SK-N-SH (cell line): ENCODE measurements around the gene RPS6KC1. TPM values are rescaled to one million over a fixed set of nuclear protein-coding genes. Genes with fewer than 3 reads are reported as not detected.

ENCODE experiments used
- CTCF ChIA-PET: fragments of 300-600, 350-600 bp; formaldehyde crosslinking; extraction: SDS; loops from one replicate; lab custom pipeline; 2021; lab: Yijun Ruan, JAX
- POLR2A ChIA-PET: fragments of 350-600 bp; sonication (Branson Sonifier 250); formaldehyde crosslinking; extraction: SDS; loops from one replicate; lab custom pipeline; 2020; ENCODE audit warnings: antibody characterized with exemption, inconsistent platforms; lab: Yijun Ruan, JAX
- DNase-seq: peaks from one replicate; pipeline ENCODE4 v3.0.0; 2012
- H2AFZ ChIP-seq: fragments of 200-600 bp; sonication (generic); 2 replicates; pipeline ENCODE4 v1.8.1; 2016; ENCODE audit warnings: antibody characterized with exemption, mild to moderate bottlenecking, low read depth
- H3F3A ChIP-seq: fragments of 200-600 bp; sonication (generic); replicated peaks from 2 replicates; pipeline ENCODE3; 2016; ENCODE audit warnings: antibody characterized with exemption, mild to moderate bottlenecking; ENCODE audit not compliant: insufficient read depth
- H3K27ac ChIP-seq, 2 experiments: fragments of 200-500 bp in 1 of 2; fragments of 200-600 bp in 1 of 2; sonication (Bioruptor generic) in 1 of 2; sonication (generic), shearing (Covaris generic) in 1 of 2; 2 replicates each; pipeline versions ENCODE4 v1.5.1 to v1.6.1; 2014 to 2016; ENCODE audit warnings: low read depth in 2 of 2, inconsistent platforms in 1 of 2, low read length in 1 of 2, mild to moderate bottlenecking in 1 of 2, mixed read lengths in 1 of 2
- H3K27me3 ChIP-seq: fragments of 200-600 bp; sonication (generic), shearing (Covaris generic); 2 replicates; pipeline ENCODE4 v1.6.1; 2016; ENCODE audit warnings: mixed run types; ENCODE audit not compliant: insufficient read depth
- H3K36me3 ChIP-seq, 2 experiments: fragments of 200-500 bp in 1 of 2; fragments of 200-600 bp in 1 of 2; sonication (Bioruptor generic) in 1 of 2; sonication (generic) in 1 of 2; replicated peaks in 1 of 2; 2 replicates each; pipeline versions ENCODE3 to v1.5.1; 2014 to 2016; ENCODE audit warnings: low read length in 1 of 2, mild to moderate bottlenecking in 1 of 2; ENCODE audit not compliant: insufficient read depth in 2 of 2, control insufficient read depth in 1 of 2
- H3K4me1 ChIP-seq, 2 experiments: fragments of 200-500 bp in 1 of 2; fragments of 200-600 bp in 1 of 2; sonication (Bioruptor generic) in 1 of 2; sonication (generic), shearing (Covaris generic) in 1 of 2; 2 replicates each; pipeline versions ENCODE4 v1.5.1 to v1.6.1; 2014 to 2016; ENCODE audit warnings: low read depth in 1 of 2, low read length in 1 of 2, mixed run types in 1 of 2; ENCODE audit not compliant: insufficient read depth in 2 of 2, control insufficient read depth in 1 of 2
- H3K4me2 ChIP-seq: fragments of 200-600 bp; sonication (generic), shearing (Covaris generic); 2 replicates; pipeline ENCODE4 v1.6.1; 2017; ENCODE audit warnings: mixed run types
- H3K4me3 ChIP-seq, 2 experiments: fragments of 200-500 bp in 1 of 2; fragments of 200-600 bp in 1 of 2; sonication (Bioruptor generic) in 1 of 2; sonication (generic), shearing (Covaris generic) in 1 of 2; 2 replicates each; pipeline versions ENCODE4 v1.5.1 to v1.8.1; 2014 to 2016; ENCODE audit warnings: low read depth in 2 of 2, inconsistent platforms in 1 of 2, low read length in 1 of 2, mild to moderate bottlenecking in 1 of 2, mixed read lengths in 1 of 2, moderate library complexity in 1 of 2
- H3K79me2 ChIP-seq: fragments of 200-600 bp; sonication (generic); 2 replicates; pipeline ENCODE4 v1.8.1; 2017; ENCODE audit warnings: mild to moderate bottlenecking; ENCODE audit not compliant: insufficient read depth
- H3K9ac ChIP-seq: fragments of 200-600 bp; sonication (generic); 2 replicates; pipeline ENCODE4 v1.6.1; 2017; ENCODE audit warnings: mixed run types
- H3K9me2 ChIP-seq: fragments of 200-600 bp; sonication (generic); 2 replicates; pipeline ENCODE4 v1.6.1; 2017; ENCODE audit warnings: mixed run types
- H3K9me3 ChIP-seq: fragments of 200-600 bp; sonication (generic); 2 replicates; pipeline ENCODE4 v1.6.1; 2017; ENCODE audit warnings: mixed run types, mild to moderate bottlenecking, moderate library complexity
- H4K20me1 ChIP-seq: fragments of 200-600 bp; sonication (generic); 2 replicates; pipeline ENCODE4 v1.6.1; 2017; ENCODE audit warnings: mild to moderate bottlenecking, mixed run types; ENCODE audit not compliant: insufficient read depth
- CHD2 ChIP-seq: fragments of 150-350 bp; IDR thresholded peaks from 2 replicates; pipeline ENCODE4 v1.6.1; 2018; ENCODE audit warnings: low read length; ENCODE audit not compliant: partially characterized antibody
- ELF1 ChIP-seq: IDR thresholded peaks from 2 replicates; pipeline ENCODE4 v1.4.0; 2012
- EZH2phosphoT487 ChIP-seq: fragments of 200-600 bp; sonication (generic); IDR thresholded peaks from 2 replicates; pipeline ENCODE4 v1.6.1; 2017; ENCODE audit warnings: low read depth, mixed run types, mild to moderate bottlenecking, antibody characterized with exemption, moderate library complexity, borderline replicate concordance
- FOXJ3 ChIP-seq: sonication (generic); formaldehyde crosslinking; IDR thresholded peaks from 2 replicates; pipeline ENCODE4 v1.5.1; 2020; ENCODE audit warnings: mild to moderate bottlenecking, missing genetic modification reagents
- GATA2 ChIP-seq: sonication (generic); formaldehyde crosslinking; IDR thresholded peaks from 2 replicates; pipeline ENCODE4 v1.5.0; 2020; ENCODE audit warnings: mild to moderate bottlenecking, missing genetic modification reagents
- MXI1 ChIP-seq: IDR thresholded peaks from 2 replicates; pipeline ENCODE4 v1.6.1; 2012; ENCODE audit warnings: mild to moderate bottlenecking, low read depth, low read length, improper control_type of control experiment
- REST ChIP-seq: IDR thresholded peaks from 2 replicates; pipeline ENCODE4 v1.6.1; 2012; ENCODE audit warnings: mild to moderate bottlenecking, low read depth, low read length, moderate library complexity
- SIN3A ChIP-seq: IDR thresholded peaks from 2 replicates; pipeline ENCODE4 v1.6.1; 2012; ENCODE audit warnings: low read depth, mild to moderate bottlenecking, low read length, moderate library complexity, borderline replicate concordance
- WGBS: methylation state at CpG from one replicate; pipeline ENCODE4 v1.1.6; 2017; ENCODE audit warnings: low lambda C conversion rate; 5-methylcytosine and 5-hydroxymethylcytosine counted together
- polyA plus RNA-seq, 3 experiments: library from polyadenylated mRNA; depleted of rRNA; stranded (reverse); fragments of >200 nt; gene quantifications; 2 replicates each; pipeline ENCODE4 v1.2.3, GENCODE V29; 2012
- TF ChIP-seq, protein P1 (sequence below): fragments of 200-600 bp; sonication (generic); IDR thresholded peaks from 2 replicates; pipeline ENCODE4 v1.6.1; 2017; ENCODE audit warnings: antibody characterized with exemption, mild to moderate bottlenecking, moderate library complexity
- TF ChIP-seq, protein P2 (sequence below): fragments of 150-350 bp; IDR thresholded peaks from 2 replicates; pipeline ENCODE4 v1.6.1; 2016; ENCODE audit warnings: mild to moderate bottlenecking, low read depth, low read length

Gene RPS6KC1
- polyA plus RNA-seq, 1 of the 3 experiments (the other 2 are of a cell fraction): 7.8 TPM

DNA sequence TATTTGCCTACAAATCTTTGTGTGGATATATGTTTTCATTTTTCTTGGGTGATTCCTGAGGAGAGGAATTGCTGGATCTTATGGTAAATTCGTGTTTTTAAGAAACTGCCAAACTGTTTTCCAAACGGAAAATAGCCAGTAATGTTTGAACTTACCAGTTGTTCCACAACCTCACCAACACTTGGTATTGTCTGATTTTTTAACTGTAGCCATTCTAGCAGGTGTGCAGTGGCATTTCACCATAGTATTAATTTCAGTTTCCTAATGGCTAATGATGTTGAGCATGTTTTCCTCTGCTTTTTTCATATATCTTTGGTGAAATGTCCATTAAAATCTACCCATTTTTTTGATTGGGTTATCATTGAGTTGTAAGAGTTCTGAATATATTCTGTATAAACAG lies 56.6 kb downstream of the RPS6KC1 start (continued):
- TF ChIP-seq, protein P1, sequence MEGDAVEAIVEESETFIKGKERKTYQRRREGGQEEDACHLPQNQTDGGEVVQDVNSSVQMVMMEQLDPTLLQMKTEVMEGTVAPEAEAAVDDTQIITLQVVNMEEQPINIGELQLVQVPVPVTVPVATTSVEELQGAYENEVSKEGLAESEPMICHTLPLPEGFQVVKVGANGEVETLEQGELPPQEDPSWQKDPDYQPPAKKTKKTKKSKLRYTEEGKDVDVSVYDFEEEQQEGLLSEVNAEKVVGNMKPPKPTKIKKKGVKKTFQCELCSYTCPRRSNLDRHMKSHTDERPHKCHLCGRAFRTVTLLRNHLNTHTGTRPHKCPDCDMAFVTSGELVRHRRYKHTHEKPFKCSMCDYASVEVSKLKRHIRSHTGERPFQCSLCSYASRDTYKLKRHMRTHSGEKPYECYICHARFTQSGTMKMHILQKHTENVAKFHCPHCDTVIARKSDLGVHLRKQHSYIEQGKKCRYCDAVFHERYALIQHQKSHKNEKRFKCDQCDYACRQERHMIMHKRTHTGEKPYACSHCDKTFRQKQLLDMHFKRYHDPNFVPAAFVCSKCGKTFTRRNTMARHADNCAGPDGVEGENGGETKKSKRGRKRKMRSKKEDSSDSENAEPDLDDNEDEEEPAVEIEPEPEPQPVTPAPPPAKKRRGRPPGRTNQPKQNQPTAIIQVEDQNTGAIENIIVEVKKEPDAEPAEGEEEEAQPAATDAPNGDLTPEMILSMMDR: no peak
- TF ChIP-seq REST: no peak

DNA sequence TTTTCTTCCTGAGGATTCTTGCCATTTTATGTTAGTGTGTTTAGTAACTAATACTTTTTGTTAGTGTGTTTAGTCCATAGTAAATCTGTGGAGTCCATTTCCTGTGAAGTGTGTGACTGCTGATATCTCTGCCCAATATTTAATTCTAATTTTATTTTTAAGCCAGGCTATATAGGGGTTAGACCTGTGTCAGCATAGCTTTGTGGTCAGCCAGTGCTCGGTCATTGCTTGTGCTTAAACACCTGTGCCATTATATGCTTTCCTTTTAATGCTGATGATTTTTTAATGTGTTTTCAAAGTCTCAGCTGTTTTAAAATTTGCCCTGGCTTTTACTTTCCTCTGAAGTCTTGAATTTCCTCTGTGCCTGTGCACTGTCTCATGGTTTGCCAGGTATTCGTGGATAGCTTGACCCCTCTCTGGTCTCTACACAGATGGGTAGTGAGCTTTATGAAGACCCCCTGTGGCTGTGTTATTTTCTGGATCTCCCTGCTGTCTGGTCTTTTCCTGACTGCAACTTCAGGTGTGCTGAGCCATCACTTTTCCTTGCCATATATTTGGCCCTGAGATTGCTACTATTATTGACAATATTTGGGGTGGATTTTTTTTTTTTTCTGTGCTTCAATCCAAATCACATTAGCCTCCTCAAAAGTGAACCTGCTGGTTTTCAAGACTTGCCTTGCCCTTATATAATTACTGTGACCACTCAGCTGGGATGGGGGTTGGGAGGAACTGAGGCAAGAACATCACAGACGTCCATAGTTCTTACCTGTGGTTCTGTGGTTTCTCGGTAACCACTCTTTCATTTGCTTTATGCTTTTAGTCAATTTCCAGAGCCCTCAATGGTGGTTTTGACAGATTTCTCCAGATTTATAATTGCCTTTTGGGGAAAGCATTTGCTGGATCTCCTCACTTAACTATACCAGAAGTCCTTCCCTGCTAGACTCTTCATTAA lies 59.6 kb downstream of the RPS6KC1 start:
- Histone ChIP-seq H4K20me1 (no peaks in the 10 kb centered on the region; the same call in 1 of the 2 replicates), H3K27me3 (no peaks in the 10 kb centered on the region), H3K9ac (no peak overlapping the region), H3K36me3 (peaks cover 6 to 16% of the 10 kb centered on the region in 2 experiments), H3K4me3 (no peak overlapping the region), H3K4me2 (no peak overlapping the region), H3K4me1 (no peaks in the 10 kb centered on the region; a peak in 1 of 4 replicates), H3K9me2 (no peaks in the 10 kb centered on the region), H3K79me2 (peaks cover 40% of the 10 kb centered on the region; the same call in 1 of the 2 replicates), H3K27ac (no peak overlapping the region), H3K9me3 (no peaks in the 10 kb centered on the region), H2AFZ (no peak overlapping the region), H3F3A (no peaks in the 10 kb centered on the region)
- ChIA-PET POLR2A (no interaction called here), CTCF (interaction anchor here (2.4 kb wide), 1 partner anchor 12 kb away, joined by 8 read pairs; no protein-coding TSS in a partner anchor)
- no peak for DNase-seq
- WGBS: 88% methylated on average over 4 of the region's 4 CpGs
- TF ChIP-seq FOXJ3 (CRISPR knock-in tag): no peak
- no peak for TF ChIP-seq ELF1
- TF ChIP-seq SIN3A: no peak
- TF ChIP-seq, protein P2, sequence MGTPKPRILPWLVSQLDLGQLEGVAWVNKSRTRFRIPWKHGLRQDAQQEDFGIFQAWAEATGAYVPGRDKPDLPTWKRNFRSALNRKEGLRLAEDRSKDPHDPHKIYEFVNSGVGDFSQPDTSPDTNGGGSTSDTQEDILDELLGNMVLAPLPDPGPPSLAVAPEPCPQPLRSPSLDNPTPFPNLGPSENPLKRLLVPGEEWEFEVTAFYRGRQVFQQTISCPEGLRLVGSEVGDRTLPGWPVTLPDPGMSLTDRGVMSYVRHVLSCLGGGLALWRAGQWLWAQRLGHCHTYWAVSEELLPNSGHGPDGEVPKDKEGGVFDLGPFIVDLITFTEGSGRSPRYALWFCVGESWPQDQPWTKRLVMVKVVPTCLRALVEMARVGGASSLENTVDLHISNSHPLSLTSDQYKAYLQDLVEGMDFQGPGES: no peak
- TF ChIP-seq GATA2 (CRISPR knock-in tag): no peak
- no peak for TF ChIP-seq MXI1
- TF ChIP-seq, protein P1: no peak
- no peak for TF ChIP-seq CHD2
- no peak for TF ChIP-seq EZH2phosphoT487
